GM18873 (cell line): Measurements from ENCODE around the gene COPS7A.

Experiments
- ATAC-seq: cut with Tn5 transposase; IDR thresholded peaks from one replicate; pipeline ENCODE4 v1.9.1; 2021; ENCODE audit warnings: mild to moderate bottlenecking, moderate library complexity, moderate number of reproducible peaks; ENCODE audit not compliant: unreplicated experiment, low FRiP score

COPS7A gene

DNA sequence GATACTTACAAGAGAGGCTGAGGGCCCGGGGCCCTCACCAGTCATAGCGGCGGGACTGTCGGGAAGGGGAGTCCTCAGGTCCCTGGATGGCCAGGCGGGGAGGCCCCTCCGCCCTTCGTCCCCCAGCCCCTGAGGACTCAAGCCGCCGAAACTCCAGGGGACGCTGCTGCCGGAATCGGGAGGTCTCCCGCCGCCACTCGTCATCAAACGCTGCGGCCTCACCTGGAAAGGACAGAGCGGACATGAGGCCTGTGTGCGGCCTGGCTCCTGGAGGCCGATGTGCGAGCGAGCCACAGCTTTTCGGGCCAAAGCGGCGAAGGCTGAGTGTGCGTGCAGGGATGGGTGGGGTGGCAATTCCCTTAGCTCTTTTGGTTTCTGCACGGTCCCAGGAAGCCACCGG is 24.9 kb downstream of the COPS7A start:
- ATAC-seq: no peak

GRCh38 chr12:6750506-6750905 is 26.7 kb downstream of the COPS7A start:
- ATAC-seq: no peak

DNA sequence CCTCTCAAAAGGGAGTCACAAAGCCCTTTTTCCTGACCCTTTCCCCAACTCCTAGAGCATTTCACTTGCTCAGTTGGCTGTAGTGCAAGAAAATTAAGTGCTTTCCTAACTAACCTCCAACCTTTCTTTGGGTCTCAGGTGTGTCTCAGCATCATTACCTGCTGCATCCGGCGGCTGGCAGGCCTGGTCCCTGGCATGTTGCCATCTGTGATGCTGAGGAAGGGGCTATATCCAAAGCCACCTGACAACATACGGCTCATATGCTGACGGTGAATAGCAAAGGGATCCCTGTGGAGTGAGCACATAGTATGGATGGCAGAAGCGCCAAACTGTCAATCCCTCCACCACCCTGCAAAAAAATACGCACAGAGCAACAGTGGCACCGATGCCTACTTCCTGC is 27.9 kb downstream of the COPS7A start:
- ATAC-seq: no peak

GRCh38 chr12:6752167-6752920 is 28.5 kb downstream of the COPS7A start:
- ATAC-seq: no peak

DNA sequence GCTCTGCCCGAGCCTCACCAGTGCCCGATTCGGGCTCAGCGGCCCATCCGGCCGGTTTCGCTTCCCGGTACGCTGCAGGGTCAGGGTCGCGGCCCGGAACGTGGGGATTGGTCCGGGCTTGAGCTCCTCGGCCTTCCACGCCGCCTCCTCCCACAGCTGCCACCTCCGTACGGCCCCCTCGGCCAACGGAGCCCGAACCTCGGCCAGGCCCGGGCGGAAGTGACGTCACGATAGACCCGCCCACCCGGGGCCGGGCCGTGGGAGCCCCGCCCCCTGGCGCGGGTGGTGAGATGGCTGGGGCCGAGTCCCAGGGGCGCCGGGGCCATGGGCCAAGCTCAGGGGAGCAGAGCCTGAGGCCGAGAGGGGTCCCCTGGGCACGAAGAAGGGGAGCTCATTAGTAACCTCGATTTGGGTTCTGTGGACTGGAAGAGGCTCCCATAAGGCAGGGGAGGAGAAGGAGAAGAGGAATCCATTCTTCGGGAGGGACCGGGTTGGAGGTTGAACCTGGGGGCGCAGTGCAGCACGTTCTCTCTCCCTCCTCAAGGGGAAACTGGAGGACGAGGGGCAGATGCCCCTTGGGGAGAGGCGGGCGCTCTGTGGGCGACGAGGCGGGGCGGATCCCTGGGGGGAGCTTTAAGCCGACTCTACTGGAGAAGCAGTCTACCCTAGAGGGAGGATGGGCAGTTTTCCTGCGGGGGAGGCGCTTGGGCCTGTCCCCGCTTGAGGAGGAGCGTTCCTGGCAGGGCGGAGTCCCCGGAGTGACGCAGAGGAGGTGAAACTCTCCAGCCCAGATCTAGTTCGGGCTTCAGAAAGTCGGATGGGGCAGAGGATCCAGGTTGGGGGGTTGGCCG is 29.3 kb downstream of the COPS7A start, which contains the start of gene MLF2:
Gene MLF2, minus strand, starts transcription at position 221 of the 851 bp plus-strand sequence. CDS start 807 bp downstream, outside the sequence.
- ATAC-seq: peak; percentile 80

- ATAC-seq: no peak
Measured at GRCh38 chr12:6753772-6754356, 30.0 kb downstream of the COPS7A start.

- no peak for ATAC-seq
Measured at GRCh38 chr12:6754411-6754810, 30.6 kb downstream of the COPS7A start.

DNA sequence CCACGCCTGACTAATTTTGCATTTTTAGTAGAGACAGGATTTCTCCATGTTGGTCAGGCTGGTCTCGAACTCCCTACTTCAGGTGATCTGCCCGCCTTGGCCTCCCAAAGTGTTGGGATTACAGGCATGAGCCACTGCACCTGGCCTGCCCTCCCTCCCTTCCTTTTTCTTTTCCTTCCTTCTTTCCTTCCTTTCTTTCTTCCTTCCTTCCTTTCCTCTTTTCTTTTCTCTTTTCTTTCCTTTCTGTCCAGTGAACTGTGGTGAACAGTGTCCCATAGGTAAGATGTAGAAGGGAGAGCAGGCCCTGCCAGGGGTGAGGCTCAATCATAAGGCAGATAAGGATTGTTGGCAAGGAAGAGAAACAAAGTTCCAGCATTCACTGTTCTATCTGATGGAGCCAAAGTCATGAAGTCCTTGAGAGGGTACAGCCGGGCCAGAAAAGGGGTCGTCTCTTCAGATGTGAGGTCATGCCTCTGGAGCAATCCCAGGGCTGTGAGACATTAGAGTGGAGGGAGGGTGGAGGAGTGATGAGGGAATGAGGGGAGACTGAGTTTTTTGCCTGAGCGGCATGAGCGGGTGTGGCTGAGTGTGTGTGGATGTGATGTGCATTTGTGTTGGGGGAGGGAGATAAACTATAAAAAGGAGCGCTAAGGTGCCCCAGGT is 33.3 kb downstream of the COPS7A start:
- no peak for ATAC-seq

- no peak for ATAC-seq
Measured at GRCh38 chr12:6758506-6759095, 34.8 kb downstream of the COPS7A start.

DNA sequence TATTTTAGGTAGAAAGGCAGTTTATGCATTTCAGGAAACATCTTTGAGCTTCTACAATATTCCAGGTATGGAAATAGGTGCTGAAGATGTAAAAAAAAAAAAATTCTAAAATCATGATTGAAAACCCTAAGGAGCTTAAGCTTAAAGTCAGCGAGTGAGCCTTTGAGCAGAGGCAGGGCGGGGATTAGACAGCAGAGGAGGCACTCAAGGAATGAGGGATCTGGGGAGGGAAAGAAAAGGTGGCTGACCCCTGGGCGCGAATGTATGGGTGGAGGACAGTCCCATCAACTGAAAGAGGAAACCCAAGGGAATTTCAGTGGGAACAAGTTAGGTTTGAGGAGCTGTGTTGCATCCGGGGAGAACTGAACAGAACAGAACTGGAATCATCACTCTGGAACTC is 35.9 kb downstream of the COPS7A start:
- no peak for ATAC-seq

DNA sequence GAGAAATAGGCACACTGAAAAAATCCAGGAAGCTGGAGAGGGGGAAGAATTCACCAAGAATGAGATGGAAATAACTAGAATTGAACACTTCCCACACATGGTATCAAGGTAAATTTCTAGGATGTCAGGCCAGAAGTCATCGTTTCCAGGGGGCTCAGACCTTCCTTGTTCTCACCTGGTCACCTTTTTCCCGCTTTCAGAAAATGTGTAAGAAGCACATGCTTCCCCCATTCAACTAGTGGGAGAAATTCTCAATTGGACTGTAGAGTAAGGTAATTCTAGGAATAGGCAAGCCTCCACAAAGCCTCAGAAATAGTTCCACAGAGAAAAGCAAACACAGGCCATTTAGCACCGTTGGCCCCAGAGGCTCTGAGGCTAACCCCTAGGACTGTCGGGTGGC is 39.5 kb downstream of the COPS7A start:
- ATAC-seq: no peak

DNA sequence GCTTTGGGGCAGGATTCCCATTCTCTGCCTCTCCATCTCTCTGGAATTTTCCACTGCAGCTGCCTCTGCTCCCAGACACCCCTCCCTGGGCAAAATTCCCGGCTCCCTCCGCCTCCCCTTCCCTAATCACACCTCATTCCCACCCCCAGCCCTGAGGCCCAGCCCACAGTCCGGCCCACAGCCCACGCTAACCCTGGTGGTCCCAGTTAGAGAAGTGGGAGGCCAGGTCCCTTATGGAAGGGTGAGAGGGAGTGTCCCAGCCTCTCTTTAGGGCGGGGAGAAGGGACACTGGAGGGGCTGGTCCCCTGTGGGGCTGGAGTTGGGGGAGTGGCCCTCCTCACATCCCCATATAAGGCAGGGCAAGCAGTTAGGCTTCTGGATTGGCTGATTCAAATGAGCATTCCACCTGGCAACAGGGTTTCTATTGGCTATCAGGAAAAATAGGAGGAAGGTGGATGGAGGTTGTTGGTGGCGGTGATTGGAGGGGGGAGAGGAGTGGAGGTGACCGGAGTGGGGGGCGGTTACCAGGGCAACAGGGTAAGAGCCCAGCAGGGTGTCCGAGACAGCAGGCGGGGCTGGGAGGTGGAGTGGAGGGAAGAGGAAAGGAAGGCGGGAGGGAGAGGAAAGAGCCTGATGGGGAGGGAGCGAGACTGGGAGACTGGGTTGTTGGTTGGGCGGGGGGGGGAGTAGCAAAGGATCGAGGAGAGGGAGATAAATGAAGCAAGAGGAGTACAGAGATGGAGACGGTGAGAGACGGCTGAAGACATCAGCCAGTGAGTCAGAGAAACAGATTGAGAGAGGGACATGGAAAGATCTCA is 40.4 kb downstream of the COPS7A start:
- ATAC-seq: peak; percentile 93

GRCh38 chr12:6765048-6765633 is 41.3 kb downstream of the COPS7A start:
- no peak for ATAC-seq

- ATAC-seq: no peak
Measured at GRCh38 chr12:6765634-6766581, 42.1 kb downstream of the COPS7A start, which contains the start of gene PTMS. Gene PTMS, plus strand, starts transcription at chr12:6766363. Its CDS starts 343 bp downstream, at chr12:6766706.

- ATAC-seq: no peak
Measured at GRCh38 chr12:6766651-6767349, 43.0 kb downstream of the COPS7A start.

GRCh38 chr12:6767353-6768319 is 43.8 kb downstream of the COPS7A start:
- no peak for ATAC-seq
